Measurements from ENCODE around the gene HSD17B1. TPM values are rescaled to one million over a fixed set of nuclear protein-coding genes. Genes with fewer than 3 reads are reported as not detected.

Gene HSD17B1
- total and polyA plus RNA-seq, 2 donors (not counting 3 experiments of a cell fraction or from before 2014, with no cell fraction given), result 0.22 to 1.0 TPM

GRCh38 chr17:42527932-42528331 lies 24.8 kb upstream of the HSD17B1 start:
- H2AFZ ChIP-seq (ENCODE audit: low read depth, low read length), result no peak overlapping the region
- H3K4me3 ChIP-seq (replicated peaks in 1 of 3; ENCODE audit: insufficient read depth in 1 of 3, low read depth in 1 of 3, low read length in 3 of 3), result no peak overlapping the region
- no peaks in the 10 kb centered on the region for H3K79me2 ChIP-seq (ENCODE audit: control insufficient read depth, insufficient read depth, low read length)
- intact Hi-C loops (cut with micrococcal nuclease) (loop anchor here (1.0 to 10.0 kb wide), 9 partner anchors 10 to 503 kb away; partner anchors contain the start of gene NKIRAS2), dilution Hi-C loops (cut with MboI; ENCODE audit: extremely low pct_ligation_motif_present, low sequenced_read_pairs) (no loop called here)
- no peaks in the 10 kb centered on the region for H3K36me3 ChIP-seq (ENCODE audit: control insufficient read depth in 2 of 2, extremely low read depth in 1 of 2, insufficient read depth in 2 of 2, low read length in 2 of 2)
- H3K4me1 ChIP-seq (ENCODE audit: control insufficient read depth, extremely low read depth, insufficient read depth, low read length), result peaks cover 12% of the 10 kb centered on the region
- H3K27me3 ChIP-seq (ENCODE audit: control insufficient read depth in 2 of 2, insufficient read depth in 2 of 2, low read length in 2 of 2), result no peaks in the 10 kb centered on the region
- no peaks in the 10 kb centered on the region for H3K9me3 ChIP-seq (replicated peaks; ENCODE audit: control insufficient read depth, insufficient read depth, low read length)
- no peak for DNase-seq (ENCODE audit: low read depth, low spot score)
- no peak overlapping the region for H3K9ac ChIP-seq (replicated peaks; ENCODE audit: extremely low read depth, insufficient read depth, low read length)
- no TSS peak for BruUV-seq (replicated peaks)
- FAIRE-seq, result no peak
- H3K27ac ChIP-seq (ENCODE audit: insufficient read depth, low read depth, low read length), result no peak overlapping the region
- TF ChIP-seq FOS (IDR thresholded peaks at IDR 0.05; ENCODE audit: borderline replicate concordance, insufficient read depth, low read length) (no peak), POLR2A (IDR thresholded peaks at IDR 0.05; ENCODE audit: low read depth, low read length) (no peak), GATA2 (IDR thresholded peaks at IDR 0.05; ENCODE audit: insufficient read depth, insufficient read length, low read depth, low read length) (no peak), CTCF (IDR thresholded peaks at IDR 0.05; ENCODE audit: extremely low read depth in 1 of 2, insufficient read depth in 1 of 2, low read depth in 1 of 2, low read length in 2 of 2) (no peak), JUN (IDR thresholded peaks at IDR 0.05; ENCODE audit: borderline replicate concordance, insufficient read depth, insufficient read length, low read depth) (no peak), EZH2 (IDR thresholded peaks at IDR 0.05; ENCODE audit: borderline replicate concordance, low read depth, low read length, severe bottlenecking) (no peak), MAX (IDR thresholded peaks at IDR 0.05; ENCODE audit: insufficient read depth, insufficient read length) (no peak), POLR2AphosphoS5 (IDR thresholded peaks at IDR 0.05; ENCODE audit: insufficient read depth, low read depth, low read length) (no peak), MYC (IDR thresholded peaks at IDR 0.05; ENCODE audit: low read depth, low read length) (no peak)
- H3K9me1 ChIP-seq (replicated peaks; ENCODE audit: control insufficient read depth, extremely low read depth, insufficient read depth, low read length), result no peaks in the 10 kb centered on the region
- POLR2A ChIA-PET, result interaction anchor here (0.6 to 1.1 kb wide), 4 partner anchors 10 to 306 kb away, joined by 3 to 6 read pairs (median 6); partner anchors contain the start of gene CAVIN1
- H3K4me2 ChIP-seq (ENCODE audit: insufficient read depth, low read length), result no peak overlapping the region
- CTCF ChIA-PET, result interaction anchor here (0.6 to 3.8 kb wide), 47 partner anchors 9 to 344 kb away, joined by 3 to 114 read pairs (median 5); partner anchors contain the start of genes CAVIN1, NAGLU, STAT3 and STAT5B
- no peaks in the 10 kb centered on the region for H4K20me1 ChIP-seq (replicated peaks; ENCODE audit: control insufficient read depth, extremely low read depth, insufficient read depth, low read length)
